Mesothelial cell of epicardium (in vitro differentiated cells): ENCODE results near the gene RER1. TPM values are rescaled to one million over a fixed set of nuclear protein-coding genes. Genes with fewer than 3 reads are reported as not detected.

ENCODE experiments used
- DNase-seq, 2 experiments: peaks; one replicate each; pipeline ENCODE4 v3.0.0; 2021; ENCODE audit warnings: low spot score in 2 of 2; ENCODE audit not compliant: unreplicated experiment in 2 of 2
- H3K27ac Mint-ChIP-seq: 2 replicates; pipeline ENCODE4 v1.8.0; 2021; ENCODE audit warnings: mixed read lengths
- H3K27me3 Mint-ChIP-seq: 2 replicates; pipeline ENCODE4 v1.8.0; 2021; ENCODE audit warnings: low read depth, mixed read lengths
- H3K36me3 Mint-ChIP-seq: 2 replicates; pipeline ENCODE4 v1.8.0; 2021; ENCODE audit warnings: mixed read lengths
- H3K4me1 Mint-ChIP-seq: 2 replicates; pipeline ENCODE4 v1.8.0; 2021; ENCODE audit warnings: mixed read lengths
- H3K4me3 Mint-ChIP-seq: 2 replicates; pipeline ENCODE4 v1.8.0; 2021; ENCODE audit warnings: mild to moderate bottlenecking, moderate library complexity, mixed read lengths
- H3K9me3 Mint-ChIP-seq: 2 replicates; pipeline ENCODE4 v1.8.0; 2021; ENCODE audit warnings: mixed read lengths
- total RNA-seq: library from RNA; stranded (reverse); gene quantifications from 3 replicates; pipeline ENCODE4 v1.2.1, GENCODE V29; 2021
- TF ChIP-seq, protein P1 (sequence below): fragments of 200-600 bp; sonication (generic); IDR thresholded peaks from one replicate; pipeline ENCODE4 v1.5.0; 2021; ENCODE audit warnings: antibody characterized with exemption; ENCODE audit not compliant: unreplicated experiment

The RER1 gene
- total RNA-seq, 1 donor from 2014 or later: 95.1 TPM

- no peak for DNase-seq
- TF ChIP-seq, protein P1, sequence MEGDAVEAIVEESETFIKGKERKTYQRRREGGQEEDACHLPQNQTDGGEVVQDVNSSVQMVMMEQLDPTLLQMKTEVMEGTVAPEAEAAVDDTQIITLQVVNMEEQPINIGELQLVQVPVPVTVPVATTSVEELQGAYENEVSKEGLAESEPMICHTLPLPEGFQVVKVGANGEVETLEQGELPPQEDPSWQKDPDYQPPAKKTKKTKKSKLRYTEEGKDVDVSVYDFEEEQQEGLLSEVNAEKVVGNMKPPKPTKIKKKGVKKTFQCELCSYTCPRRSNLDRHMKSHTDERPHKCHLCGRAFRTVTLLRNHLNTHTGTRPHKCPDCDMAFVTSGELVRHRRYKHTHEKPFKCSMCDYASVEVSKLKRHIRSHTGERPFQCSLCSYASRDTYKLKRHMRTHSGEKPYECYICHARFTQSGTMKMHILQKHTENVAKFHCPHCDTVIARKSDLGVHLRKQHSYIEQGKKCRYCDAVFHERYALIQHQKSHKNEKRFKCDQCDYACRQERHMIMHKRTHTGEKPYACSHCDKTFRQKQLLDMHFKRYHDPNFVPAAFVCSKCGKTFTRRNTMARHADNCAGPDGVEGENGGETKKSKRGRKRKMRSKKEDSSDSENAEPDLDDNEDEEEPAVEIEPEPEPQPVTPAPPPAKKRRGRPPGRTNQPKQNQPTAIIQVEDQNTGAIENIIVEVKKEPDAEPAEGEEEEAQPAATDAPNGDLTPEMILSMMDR: no peak
- Mint-ChIP-seq H3K9me3 (no peaks in the 10 kb centered on the region), H3K4me3 (no peak overlapping the region), H3K27ac (peak overlapping the region; percentile 18), H3K27me3 (no peaks in the 10 kb centered on the region), H3K4me1 (peaks cover 19% of the 10 kb centered on the region), H3K36me3 (no peaks in the 10 kb centered on the region)
Observed at GRCh38 chr1:2349806-2350205, 41.8 kb upstream of the RER1 start.

- TF ChIP-seq, protein P1: no peak
- peak in 1 of 2 experiments; percentile 13 for DNase-seq
- H3K27me3 Mint-ChIP-seq: no peaks in the 10 kb centered on the region
- H3K9me3 Mint-ChIP-seq: no peaks in the 10 kb centered on the region
- no peak overlapping the region for H3K4me3 Mint-ChIP-seq
- no peak overlapping the region for H3K27ac Mint-ChIP-seq
- peaks cover 24% of the 10 kb centered on the region for H3K4me1 Mint-ChIP-seq
- no peaks in the 10 kb centered on the region for H3K36me3 Mint-ChIP-seq
Observed at GRCh38 chr1:2350501-2350900, 41.1 kb upstream of the RER1 start.

DNA sequence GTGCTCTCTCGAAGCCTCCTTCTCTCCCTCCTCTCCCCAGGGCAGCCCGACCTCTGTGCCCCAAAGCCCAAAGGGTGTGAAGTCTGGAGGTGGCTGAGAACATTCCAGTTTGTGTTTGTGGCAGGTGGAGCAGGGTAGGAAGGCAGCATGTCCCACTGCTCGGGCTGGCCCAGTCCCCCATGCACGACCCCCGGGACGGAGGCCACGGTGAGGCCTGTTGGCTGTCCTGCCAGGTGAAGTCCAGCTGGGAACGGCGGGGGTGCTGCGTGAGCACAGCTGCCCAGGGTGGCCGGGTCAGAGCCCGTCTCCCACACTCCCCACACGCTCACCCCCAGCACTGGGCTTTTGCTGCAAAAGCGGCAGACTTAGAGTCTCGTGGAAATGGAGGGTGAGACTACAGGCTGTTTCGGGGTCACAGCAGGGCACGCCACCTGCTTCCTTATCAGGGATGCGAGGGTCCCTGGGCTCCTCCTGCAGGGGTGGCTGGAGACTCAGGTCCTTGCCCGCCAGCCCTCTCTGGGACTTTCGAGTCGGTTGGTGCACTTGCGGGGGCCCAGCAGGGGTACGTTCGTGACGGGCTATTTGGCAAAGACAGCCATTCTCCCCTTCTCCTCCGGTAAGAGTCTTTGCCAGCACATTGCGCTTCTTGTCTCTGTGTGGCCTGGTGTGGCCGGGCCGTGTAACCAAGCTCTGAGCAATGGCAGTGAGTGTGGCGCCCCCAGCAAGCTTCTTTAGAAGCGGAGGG, 40.6 kb upstream of the RER1 start:
- Mint-ChIP-seq H3K27ac (no peak overlapping the region), H3K4me3 (no peak overlapping the region), H3K36me3 (no peaks in the 10 kb centered on the region), H3K9me3 (no peaks in the 10 kb centered on the region), H3K27me3 (no peaks in the 10 kb centered on the region), H3K4me1 (peaks cover 27% of the 10 kb centered on the region)
- DNase-seq: peak in 1 of 2 experiments; percentile 16
- TF ChIP-seq, protein P1: no peak

- no peak overlapping the region for H3K4me3 Mint-ChIP-seq
- peak in 1 of 2 experiments; percentile 8 for DNase-seq
- H3K36me3 Mint-ChIP-seq: no peaks in the 10 kb centered on the region
- peaks cover 27% of the 10 kb centered on the region for H3K4me1 Mint-ChIP-seq
- no peaks in the 10 kb centered on the region for H3K27me3 Mint-ChIP-seq
- H3K9me3 Mint-ChIP-seq: no peaks in the 10 kb centered on the region
- TF ChIP-seq, protein P1: no peak
- no peak overlapping the region for H3K27ac Mint-ChIP-seq
Observed at GRCh38 chr1:2351723-2352122, 39.9 kb upstream of the RER1 start.

- Mint-ChIP-seq H3K27me3 (no peaks in the 10 kb centered on the region), H3K27ac (peak overlapping the region; percentile 21), H3K36me3 (no peaks in the 10 kb centered on the region), H3K4me3 (no peak overlapping the region), H3K4me1 (peaks cover 27% of the 10 kb centered on the region), H3K9me3 (no peaks in the 10 kb centered on the region)
- TF ChIP-seq, protein P1: no peak
- DNase-seq: peak in 1 of 2 experiments; percentile 18
Observed at GRCh38 chr1:2352341-2352896, 39.2 kb upstream of the RER1 start.
